Activated CD4-positive, alpha-beta T cell treated with anti-CD3 and anti-CD28 coated beads, Interleukin-2, amount 10 ng/mL, durations not matched to agents 7 days and 5 days (primary cell): ENCODE data around the gene COL15A1. TPM values are rescaled to one million over a fixed set of nuclear protein-coding genes. Genes with fewer than 3 reads are reported as not detected.

Experiments used
- CTCF ChIA-PET: fragments of 350-600 bp; sonication (Branson Sonifier 250); formaldehyde crosslinking; loops from one replicate; lab custom pipeline; 2021; ENCODE audit warnings: antibody characterized with exemption; lab: Charles Lee
- POLR2A ChIA-PET: fragments of 350-600 bp; sonication (Branson Sonifier 250); formaldehyde crosslinking; loops from one replicate; lab custom pipeline; 2021; ENCODE audit warnings: antibody characterized with exemption; lab: Charles Lee
- DNase-seq: peaks from one replicate; pipeline ENCODE4 v3.0.0-alpha.2; 2020
- H3K27ac Mint-ChIP-seq: one replicate; pipeline ENCODE4 v1.8.0; 2021; ENCODE audit warnings: mild to moderate bottlenecking, moderate library complexity, mixed read lengths
- H3K27me3 Mint-ChIP-seq: one replicate; pipeline ENCODE4 v1.8.0; 2021; ENCODE audit warnings: mixed read lengths
- H3K36me3 Mint-ChIP-seq: one replicate; pipeline ENCODE4 v1.8.0; 2021; ENCODE audit warnings: low read depth, mixed read lengths
- H3K4me1 Mint-ChIP-seq: one replicate; pipeline ENCODE4 v1.8.0; 2021; ENCODE audit warnings: mixed read lengths
- H3K4me3 Mint-ChIP-seq: one replicate; pipeline ENCODE4 v1.8.0; 2021; ENCODE audit warnings: mild to moderate bottlenecking, moderate library complexity, mixed read lengths
- H3K9me3 Mint-ChIP-seq: one replicate; pipeline ENCODE4 v1.8.0; 2021; ENCODE audit warnings: mixed read lengths
- total RNA-seq, 2 experiments: library from RNA; stranded (reverse); gene quantifications; one replicate each; pipeline ENCODE4 v1.2.3, GENCODE V29; 2021

COL15A1 gene
- total RNA-seq, 2 experiments from 2014 or later: 0.07 to 0.12 TPM

DNA sequence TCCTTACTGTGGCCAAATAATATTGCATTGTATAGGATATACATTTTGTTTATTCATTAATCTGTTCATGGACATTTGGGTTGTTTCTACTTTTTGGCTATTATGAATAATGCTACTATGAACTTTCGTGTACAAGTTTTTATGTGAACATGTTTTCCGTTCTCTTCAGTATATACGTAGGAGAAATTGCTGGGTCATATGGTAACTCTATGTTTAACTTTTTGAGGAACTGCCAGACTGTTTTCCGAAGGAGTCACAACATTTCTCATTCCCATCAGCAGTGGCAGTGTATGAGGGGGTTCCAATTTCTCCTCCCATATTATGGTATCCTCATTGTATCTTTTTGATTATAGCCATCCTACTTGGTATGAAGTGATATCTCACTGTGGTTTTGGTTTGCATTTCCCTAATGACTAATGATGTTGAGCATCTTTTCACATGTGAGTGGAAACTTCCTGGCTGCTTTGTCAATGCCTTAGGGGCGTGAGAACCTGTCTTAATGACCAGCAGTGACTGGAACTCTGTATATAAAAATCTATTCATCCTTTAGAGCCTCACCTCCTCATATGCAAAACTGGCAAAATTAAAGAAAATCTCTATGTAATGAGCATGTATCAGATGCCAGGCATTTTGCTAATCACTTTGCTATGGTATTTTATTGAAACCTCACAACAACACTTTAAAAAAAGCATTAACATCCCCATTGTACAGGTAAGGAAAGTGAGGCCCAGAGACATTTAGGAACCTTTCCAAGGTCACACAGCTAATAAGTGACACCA lies 113.4 kb downstream of the COL15A1 start:
- CTCF ChIA-PET: interaction anchor here (1.0 to 3.4 kb wide), 7 partner anchors 25 to 144 kb away, joined by 3 to 16 read pairs (median 3); partner anchors contain the start of gene TGFBR1
- DNase-seq: peak; percentile 19
- Mint-ChIP-seq H3K4me1 (peaks cover 65% of the 10 kb centered on the region), H3K27me3 (peaks cover 6% of the 10 kb centered on the region), H3K4me3 (peak overlapping the region; percentile 75), H3K9me3 (peaks cover 19% of the 10 kb centered on the region), H3K27ac (peak overlapping the region; percentile 93), H3K36me3 (peaks cover 25% of the 10 kb centered on the region)
- POLR2A ChIA-PET: interaction anchor here (1.3 kb wide), 1 partner anchor 48 kb away, joined by 3 read pairs; no protein-coding TSS in a partner anchor

DNA sequence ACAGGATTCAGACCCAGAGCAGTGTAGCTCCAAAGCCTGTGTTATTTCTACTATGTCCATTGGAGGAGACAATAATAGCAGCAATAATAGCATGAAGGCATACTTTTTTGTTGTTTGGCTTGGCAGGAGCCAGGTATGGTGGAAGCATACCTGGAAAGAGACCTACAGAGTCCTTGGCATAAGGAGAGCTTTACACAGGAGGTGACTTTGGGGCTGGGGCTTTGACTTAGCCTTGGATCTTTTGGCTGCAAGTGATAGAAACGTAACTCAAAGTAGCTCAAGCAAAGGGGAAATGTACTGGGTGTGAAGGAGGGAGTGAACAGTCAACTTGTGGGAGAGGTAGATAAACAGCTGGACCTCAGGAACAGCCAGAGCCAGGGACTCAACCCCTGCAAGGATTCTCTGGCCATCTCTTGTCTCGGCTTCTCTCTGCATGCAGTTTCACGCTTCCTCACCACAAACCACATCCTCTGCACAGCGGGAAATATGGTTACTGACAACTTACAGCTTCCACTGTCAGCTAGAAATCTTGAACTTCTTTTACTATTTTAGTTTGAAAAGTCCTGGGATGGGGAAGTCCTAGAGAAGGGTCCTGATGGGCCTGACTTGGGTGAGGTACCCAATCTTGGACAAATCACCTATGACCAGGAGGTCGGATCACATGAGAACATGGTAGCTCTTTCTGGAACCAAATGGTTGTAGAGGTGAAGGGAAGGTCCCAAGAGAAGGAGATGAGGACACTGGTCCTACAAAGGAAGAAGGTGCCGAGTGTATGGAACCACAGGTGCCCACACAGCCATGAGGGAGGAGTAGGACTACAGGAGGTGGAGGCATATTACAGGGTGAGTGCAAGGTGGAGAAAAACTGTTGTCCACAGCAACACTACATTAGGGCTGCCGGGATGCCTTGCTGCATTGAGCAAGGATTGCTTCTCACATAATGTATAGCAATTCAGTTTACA lies 114.2 kb downstream of the COL15A1 start:
- Mint-ChIP-seq H3K9me3 (peaks cover 25% of the 10 kb centered on the region), H3K4me1 (peaks cover 62% of the 10 kb centered on the region), H3K27me3 (peaks cover 14% of the 10 kb centered on the region), H3K27ac (peak overlapping the region; percentile 93), H3K36me3 (peaks cover 28% of the 10 kb centered on the region), H3K4me3 (peak overlapping the region; percentile 75)
- CTCF ChIA-PET: interaction anchor here (0.7 to 3.4 kb wide), 16 partner anchors 12 to 145 kb away, joined by 3 to 16 read pairs (median 4); partner anchors contain the start of gene TGFBR1
- DNase-seq: peak; percentile 91
- POLR2A ChIA-PET: interaction anchor here (0.5 to 1.3 kb wide), 3 partner anchors 17 to 80 kb away, joined by 3 to 5 read pairs (median 3); no protein-coding TSS in a partner anchor

DNA sequence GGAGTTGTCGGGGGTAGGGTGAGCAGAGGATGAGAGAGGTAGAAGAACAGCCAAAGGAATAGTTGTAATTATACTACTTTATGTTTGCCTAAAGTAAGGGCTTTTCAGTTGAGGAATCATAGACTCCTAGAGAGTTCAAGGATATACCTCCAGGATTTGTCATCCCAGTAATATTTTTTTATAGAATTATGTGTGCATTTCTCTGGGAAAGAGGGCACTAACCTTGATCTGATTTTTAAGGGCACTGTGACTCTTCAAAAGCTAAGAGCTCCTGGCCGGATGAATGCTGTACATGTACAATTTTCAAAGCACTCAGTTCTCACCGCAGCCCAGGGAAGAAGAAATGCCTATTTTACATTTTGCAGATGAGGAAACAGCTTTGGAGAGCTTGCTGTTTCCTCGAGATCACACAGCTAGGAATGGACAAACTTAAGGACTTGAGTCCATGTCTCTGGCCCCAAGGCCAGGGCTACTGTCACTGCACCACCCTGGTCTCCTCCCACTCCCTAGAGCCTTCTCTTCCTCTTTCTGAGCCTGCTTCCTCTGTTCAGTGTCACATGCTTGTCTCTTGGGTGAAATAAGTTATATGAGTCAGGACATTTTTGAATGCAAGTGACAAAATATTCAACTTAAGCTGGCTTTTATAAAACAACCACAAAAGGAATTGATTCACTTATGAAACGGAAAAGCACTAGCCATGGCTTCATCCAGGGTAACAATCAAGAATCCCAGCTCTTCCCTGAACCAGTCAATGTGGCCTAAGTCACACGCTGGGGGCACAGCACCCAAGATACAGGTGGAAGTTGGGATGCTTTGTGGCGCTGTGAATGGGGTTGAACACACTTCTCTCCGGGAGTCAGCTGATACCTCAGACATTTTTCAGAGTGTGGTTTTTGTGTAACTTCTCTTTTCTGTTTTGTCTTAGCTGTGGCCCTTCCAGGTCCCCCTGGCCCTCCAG lies 115.5 kb downstream of the COL15A1 start:
- CTCF ChIA-PET: interaction anchor here (0.6 to 3.4 kb wide), 13 partner anchors 9 to 80 kb away, joined by 3 to 16 read pairs (median 5); no protein-coding TSS in a partner anchor
- POLR2A ChIA-PET: interaction anchor here (1.3 kb wide), 1 partner anchor 358 kb away, joined by 3 read pairs; no protein-coding TSS in a partner anchor
- peaks cover 65% of the 10 kb centered on the region for H3K4me1 Mint-ChIP-seq
- H3K27ac Mint-ChIP-seq: peak overlapping the region; percentile 93
- DNase-seq: peak; percentile 41
- peaks cover 16% of the 10 kb centered on the region for H3K27me3 Mint-ChIP-seq
- H3K36me3 Mint-ChIP-seq: peaks cover 32% of the 10 kb centered on the region
- peak overlapping the region; percentile 75 for H3K4me3 Mint-ChIP-seq
- H3K9me3 Mint-ChIP-seq: peaks cover 29% of the 10 kb centered on the region

DNA sequence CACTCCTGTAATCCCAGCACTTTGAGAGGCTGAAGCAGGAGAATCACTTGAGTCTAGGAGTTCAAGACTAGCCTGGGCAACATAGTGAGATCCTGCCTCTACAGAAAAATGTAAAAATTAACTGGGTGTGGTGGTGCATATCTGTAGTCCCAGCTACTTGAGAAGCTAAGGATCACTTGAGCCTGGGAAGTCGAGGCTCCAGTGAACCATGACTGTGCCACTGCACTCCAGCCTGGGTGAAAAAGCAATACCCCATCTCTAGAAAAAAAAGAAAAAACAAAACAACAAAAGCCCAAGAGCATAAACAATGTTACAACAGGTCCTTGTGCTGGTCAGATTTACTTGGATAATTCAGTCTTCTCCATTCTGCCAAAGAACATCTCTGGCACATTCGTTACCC lies 116.9 kb downstream of the COL15A1 start:
- Mint-ChIP-seq H3K4me3 (no peak overlapping the region), H3K36me3 (peaks cover 30% of the 10 kb centered on the region), H3K4me1 (peaks cover 62% of the 10 kb centered on the region), H3K9me3 (peaks cover 20% of the 10 kb centered on the region), H3K27me3 (peaks cover 16% of the 10 kb centered on the region), H3K27ac (no peak overlapping the region)
- CTCF ChIA-PET: interaction anchor here (1.8 to 3.4 kb wide), 4 partner anchors 11 to 32 kb away, joined by 5 to 16 read pairs (median 10); no protein-coding TSS in a partner anchor
- POLR2A ChIA-PET: no interaction called here
- DNase-seq: no peak

DNA sequence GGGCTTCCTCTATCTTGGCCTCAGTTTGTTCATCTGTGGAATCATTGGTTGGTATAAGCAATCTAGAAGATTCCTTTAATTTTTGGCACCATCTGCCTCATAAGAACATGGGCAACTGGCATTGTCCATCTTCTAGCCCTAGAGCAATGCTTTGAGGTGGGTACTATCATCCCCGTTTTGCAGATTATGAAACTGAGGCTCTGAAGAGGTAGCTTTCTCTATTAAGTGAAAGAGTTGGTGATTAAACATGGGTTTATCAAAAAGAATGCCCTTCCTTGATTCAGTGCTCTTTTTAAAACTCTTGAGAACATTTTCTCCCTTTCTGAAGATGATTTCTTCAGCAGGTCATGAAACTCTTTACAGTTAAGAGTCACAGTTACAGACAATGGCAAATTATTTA lies 118.8 kb downstream of the COL15A1 start:
- CTCF ChIA-PET: interaction anchor here (1.1 to 2.4 kb wide), 4 partner anchors 9 to 30 kb away, joined by 3 to 6 read pairs (median 4); no protein-coding TSS in a partner anchor
- H3K4me1 Mint-ChIP-seq: peaks cover 45% of the 10 kb centered on the region

DNA sequence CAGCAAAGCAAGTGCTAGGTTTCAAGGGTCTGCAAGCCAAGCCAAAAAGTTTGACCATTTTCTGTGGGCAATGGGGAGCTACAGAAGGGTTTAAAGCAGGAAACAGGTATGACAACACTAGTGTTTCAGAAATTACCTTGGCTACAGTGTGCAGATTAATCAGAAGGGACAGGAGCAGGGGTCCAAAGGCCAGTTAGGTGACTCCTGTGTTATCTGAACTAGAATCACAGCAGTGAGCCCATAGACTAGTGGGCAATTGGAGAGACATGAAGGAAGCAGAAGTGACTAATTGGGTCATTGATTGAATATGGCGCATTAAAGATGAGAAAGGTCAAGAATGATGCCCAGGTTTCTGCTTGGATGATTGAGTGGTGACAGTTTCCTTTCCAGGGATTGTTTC lies 119.8 kb downstream of the COL15A1 start:
- POLR2A ChIA-PET: no interaction called here
- CTCF ChIA-PET: interaction anchor here (1.8 kb wide), 1 partner anchor 29 kb away, joined by 3 read pairs; no protein-coding TSS in a partner anchor
- peaks cover 24% of the 10 kb centered on the region for H3K36me3 Mint-ChIP-seq

More for the DNA sequence above, 118.8 kb downstream of the COL15A1 start:
- DNase-seq: no peak
- H3K27me3 Mint-ChIP-seq: peaks cover 14% of the 10 kb centered on the region
- H3K4me3 Mint-ChIP-seq: no peak overlapping the region
- H3K27ac Mint-ChIP-seq: no peak overlapping the region
- peaks cover 22% of the 10 kb centered on the region for H3K36me3 Mint-ChIP-seq
- POLR2A ChIA-PET: no interaction called here
- peaks cover 11% of the 10 kb centered on the region for H3K9me3 Mint-ChIP-seq

DNA sequence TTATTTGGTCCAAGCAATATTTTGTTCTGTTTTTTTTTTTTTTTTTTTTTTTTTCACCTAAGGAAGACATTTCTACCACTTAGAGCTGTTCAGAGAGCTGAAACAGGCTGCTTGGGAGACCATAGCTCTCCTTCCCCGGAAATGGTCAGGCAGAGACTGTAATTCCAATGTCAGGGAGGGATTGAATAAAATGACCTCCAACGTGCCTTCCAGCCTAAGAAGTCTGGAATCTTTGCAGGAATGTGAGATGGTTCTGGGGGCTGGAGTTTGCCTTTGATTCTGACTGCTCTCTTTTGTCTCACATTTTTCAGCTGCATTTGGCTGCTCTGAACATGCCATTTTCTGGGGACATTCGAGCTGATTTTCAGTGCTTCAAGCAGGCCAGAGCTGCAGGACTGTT lies 122.9 kb downstream of the COL15A1 start:
- CTCF ChIA-PET: interaction anchor here (1.0 to 2.4 kb wide), 2 partner anchors 12 to 15 kb away, joined by 4 to 11 read pairs; no protein-coding TSS in a partner anchor
- POLR2A ChIA-PET: interaction anchor here (0.6 kb wide), 1 partner anchor 71 kb away, joined by 8 read pairs; no protein-coding TSS in a partner anchor
- H3K27me3 Mint-ChIP-seq: peaks cover 14% of the 10 kb centered on the region

More for the DNA sequence above, 119.8 kb downstream of the COL15A1 start:
- H3K9me3 Mint-ChIP-seq: peaks cover 11% of the 10 kb centered on the region
- H3K4me3 Mint-ChIP-seq: no peak overlapping the region
- no peak overlapping the region for H3K27ac Mint-ChIP-seq
- H3K27me3 Mint-ChIP-seq: peaks cover 14% of the 10 kb centered on the region
- H3K4me1 Mint-ChIP-seq: peaks cover 42% of the 10 kb centered on the region
- DNase-seq: no peak

DNA sequence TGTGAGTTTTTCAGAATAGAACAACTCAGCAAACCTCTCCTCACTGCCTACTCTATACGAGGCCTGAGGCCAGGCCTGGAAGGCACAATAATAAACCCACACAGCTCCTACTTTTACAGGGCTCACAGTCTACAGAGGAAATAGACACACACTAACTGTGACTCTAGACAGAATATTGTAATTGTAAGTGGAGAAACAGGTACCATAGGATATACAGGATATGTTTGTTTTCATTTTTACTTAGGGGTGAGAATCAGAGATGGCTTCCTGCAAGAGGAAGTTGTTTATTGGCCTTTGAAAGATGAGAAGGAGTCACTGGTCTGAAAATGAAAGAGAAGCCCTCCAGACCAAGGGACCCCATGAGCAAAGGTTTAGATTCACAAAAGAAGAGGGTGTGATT lies 125.4 kb downstream of the COL15A1 start:
- H3K9me3 Mint-ChIP-seq: peaks cover 10% of the 10 kb centered on the region
- H3K27ac Mint-ChIP-seq: peak overlapping the region; percentile 90
- H3K36me3 Mint-ChIP-seq: peaks cover 16% of the 10 kb centered on the region
- no peak for DNase-seq
- no peaks in the 10 kb centered on the region for H3K27me3 Mint-ChIP-seq
- POLR2A ChIA-PET: no interaction called here
- H3K4me3 Mint-ChIP-seq: no peak overlapping the region
- H3K4me1 Mint-ChIP-seq: peaks cover 44% of the 10 kb centered on the region
- CTCF ChIA-PET: interaction anchor here (1.7 kb wide), 1 partner anchor 10 kb away, joined by 10 read pairs; no protein-coding TSS in a partner anchor

More for the DNA sequence above, 122.9 kb downstream of the COL15A1 start:
- Mint-ChIP-seq H3K4me1 (peaks cover 55% of the 10 kb centered on the region), H3K9me3 (peaks cover 20% of the 10 kb centered on the region), H3K4me3 (no peak overlapping the region), H3K36me3 (peaks cover 25% of the 10 kb centered on the region), H3K27ac (no peak overlapping the region)
- DNase-seq: no peak

DNA sequence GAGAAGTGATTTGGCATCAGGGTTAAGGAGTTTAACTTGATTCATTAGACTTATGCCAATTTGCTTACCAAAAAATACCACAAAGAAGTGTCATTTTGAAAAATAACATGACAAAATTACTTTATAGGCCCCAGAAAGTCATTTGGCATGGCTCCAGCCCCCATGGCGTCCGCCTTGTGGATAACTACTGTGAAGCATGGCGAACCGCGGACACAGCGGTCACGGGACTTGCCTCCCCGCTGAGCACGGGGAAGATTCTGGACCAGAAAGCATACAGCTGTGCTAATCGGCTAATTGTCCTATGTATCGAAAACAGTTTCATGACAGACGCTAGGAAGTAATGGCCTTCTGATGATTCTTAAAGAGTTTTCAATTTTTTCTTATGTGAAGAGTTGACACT lies 125.8 kb downstream of the COL15A1 start:
- Mint-ChIP-seq H3K27ac (peak overlapping the region; percentile 90), H3K36me3 (peaks cover 12% of the 10 kb centered on the region), H3K27me3 (no peaks in the 10 kb centered on the region), H3K4me1 (peaks cover 42% of the 10 kb centered on the region), H3K9me3 (peaks cover 10% of the 10 kb centered on the region), H3K4me3 (no peak overlapping the region)
- CTCF ChIA-PET: interaction anchor here (1.7 kb wide), 1 partner anchor 10 kb away, joined by 10 read pairs; no protein-coding TSS in a partner anchor
- POLR2A ChIA-PET: no interaction called here
- DNase-seq: no peak

DNA sequence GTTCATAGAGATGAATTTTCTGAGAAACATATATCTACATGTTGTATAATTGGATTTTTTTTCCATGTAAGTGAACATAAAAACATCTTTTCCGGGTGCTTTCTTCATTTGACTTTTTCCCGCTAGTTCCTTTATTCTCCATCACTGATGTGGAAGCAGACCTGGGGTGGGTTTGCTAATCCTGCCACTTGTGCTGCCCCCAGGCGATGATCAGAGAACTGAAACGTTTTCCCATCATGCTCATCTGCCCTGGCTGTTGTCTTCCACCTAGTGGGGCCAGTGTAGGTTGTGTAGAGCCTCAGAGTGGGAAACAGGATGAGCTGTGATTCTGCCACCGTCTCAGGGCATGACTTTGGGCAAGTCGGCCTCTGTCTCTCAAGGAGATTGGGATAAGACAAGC lies 127.0 kb downstream of the COL15A1 start:
- no peak overlapping the region for H3K4me3 Mint-ChIP-seq
- CTCF ChIA-PET: interaction anchor here (0.8 to 1.0 kb wide), 3 partner anchors 9 to 43 kb away, joined by 3 to 6 read pairs (median 4); no protein-coding TSS in a partner anchor
- peaks cover 52% of the 10 kb centered on the region for H3K4me1 Mint-ChIP-seq

More for the DNA sequence above, 127.0 kb downstream of the COL15A1 start:
- no peak for DNase-seq
- peaks cover 9% of the 10 kb centered on the region for H3K36me3 Mint-ChIP-seq
- no peak overlapping the region for H3K27ac Mint-ChIP-seq
- POLR2A ChIA-PET: no interaction called here
- peaks cover 10% of the 10 kb centered on the region for H3K9me3 Mint-ChIP-seq
- no peaks in the 10 kb centered on the region for H3K27me3 Mint-ChIP-seq
